ENCODE results near the gene CEP85L. TPM values are rescaled to one million over a fixed set of nuclear protein-coding genes. Genes with fewer than 3 reads are reported as not detected.
A peak's percentile ranks its signal among the peaks of the same experiment; 100 is the strongest.

The CEP85L gene
- total RNA-seq, 3 donors from 2014 or later (not counting 1 experiment from before 2014, with no cell fraction given) = 75.0 to 85.2 (median 82.0) TPM

GRCh38 chr6:118678866-118679265 is 27.5 kb upstream of the CEP85L start:
- intact Hi-C loops (cut with micrococcal nuclease) = no loop called here
- 100% methylated on average over 1 of the region's 1 CpG for WGBS (ENCODE audit: insufficient coverage)
- Mint-ChIP-seq H3K27me3 (ENCODE audit: low read depth in 2 of 2) (no peaks in the 10 kb centered on the region), H3K9me3 (no peaks in the 10 kb centered on the region), H3K4me1 (peaks cover 46% of the 10 kb centered on the region in 2 donors), H3K27ac (peak overlapping the region; percentile 59 to 76), H3K36me3 (no peaks in the 10 kb centered on the region), H3K4me3 (peak overlapping the region; percentile 61)
- ATAC-seq (no peak), DNase-seq (no peak)
- H3K27ac ChIP-seq (ENCODE audit: low read length) = no peak overlapping the region
- no peaks in the 10 kb centered on the region for H3K36me3 ChIP-seq (ENCODE audit: control insufficient read depth, insufficient read depth, low read length)
- H3K4me1 ChIP-seq (ENCODE audit: control insufficient read depth, insufficient read depth, low read length) = peaks cover 7% of the 10 kb centered on the region
- no peak for TF ChIP-seq CTCF (IDR thresholded peaks at IDR 0.05)
- H3K9me3 ChIP-seq (ENCODE audit: control insufficient read depth, insufficient read depth, low read length) = no peaks in the 10 kb centered on the region
- no peak overlapping the region for H3K4me3 ChIP-seq (ENCODE audit: low read length)
- no peaks in the 10 kb centered on the region for H3K27me3 ChIP-seq (ENCODE audit: control insufficient read depth, insufficient read depth, low read length)

GRCh38 chr6:118677193-118677592 is 25.8 kb upstream of the CEP85L start:
- Mint-ChIP-seq H3K4me1 (peaks cover 51 to 53% of the 10 kb centered on the region in 2 donors), H3K27me3 (ENCODE audit: low read depth in 2 of 2) (no peaks in the 10 kb centered on the region), H3K9me3 (no peaks in the 10 kb centered on the region), H3K4me3 (no peak overlapping the region), H3K36me3 (no peaks in the 10 kb centered on the region), H3K27ac (no peak overlapping the region)
- no peak overlapping the region for H3K4me3 ChIP-seq (ENCODE audit: low read length)
- intact Hi-C loops (cut with micrococcal nuclease) = no loop called here
- WGBS (ENCODE audit: insufficient coverage) = 90% methylated on average over 4 of the region's 4 CpGs
- TF ChIP-seq CTCF (IDR thresholded peaks at IDR 0.05) = no peak
- no peaks in the 10 kb centered on the region for H3K27me3 ChIP-seq (ENCODE audit: control insufficient read depth, insufficient read depth, low read length)
- no peak overlapping the region for H3K27ac ChIP-seq (ENCODE audit: low read length)
- H3K4me1 ChIP-seq (ENCODE audit: control insufficient read depth, insufficient read depth, low read length) = peaks cover 7% of the 10 kb centered on the region
- H3K9me3 ChIP-seq (ENCODE audit: control insufficient read depth, insufficient read depth, low read length) = no peaks in the 10 kb centered on the region
- ATAC-seq = no peak
- H3K36me3 ChIP-seq (ENCODE audit: control insufficient read depth, insufficient read depth, low read length) = no peaks in the 10 kb centered on the region
- no peak for DNase-seq

GRCh38 chr6:118675225-118675624 is 23.8 kb upstream of the CEP85L start:
- peaks cover 44 to 45% of the 10 kb centered on the region in 2 donors for H3K4me1 Mint-ChIP-seq
- no peaks in the 10 kb centered on the region for H3K27me3 Mint-ChIP-seq (ENCODE audit: low read depth in 2 of 2)
- no peaks in the 10 kb centered on the region for H3K36me3 Mint-ChIP-seq
- peaks cover 3% of the 10 kb centered on the region for H3K4me1 ChIP-seq (ENCODE audit: control insufficient read depth, insufficient read depth, low read length)
- H3K4me3 ChIP-seq (ENCODE audit: low read length) = no peak overlapping the region
- no peak for DNase-seq
- intact Hi-C loops (cut with micrococcal nuclease) = no loop called here
- no peak overlapping the region for H3K4me3 Mint-ChIP-seq
- no peaks in the 10 kb centered on the region for H3K9me3 Mint-ChIP-seq
- no peak overlapping the region for H3K27ac Mint-ChIP-seq
- H3K9me3 ChIP-seq (ENCODE audit: control insufficient read depth, insufficient read depth, low read length) = no peaks in the 10 kb centered on the region
- no peaks in the 10 kb centered on the region for H3K27me3 ChIP-seq (ENCODE audit: control insufficient read depth, insufficient read depth, low read length)
- no peak for ATAC-seq
- no peak overlapping the region for H3K27ac ChIP-seq (ENCODE audit: low read length)
- no CpG with 5 or more reads among the region's 1 CpG for WGBS (ENCODE audit: insufficient coverage)
- no peak for TF ChIP-seq CTCF (IDR thresholded peaks at IDR 0.05)
- H3K36me3 ChIP-seq (ENCODE audit: control insufficient read depth, insufficient read depth, low read length) = no peaks in the 10 kb centered on the region

GRCh38 chr6:118674772-118675171 is 23.4 kb upstream of the CEP85L start:
- Histone ChIP-seq H3K4me1 (ENCODE audit: control insufficient read depth, insufficient read depth, low read length) (peaks cover under 1% of the 10 kb centered on the region), H3K9me3 (ENCODE audit: control insufficient read depth, insufficient read depth, low read length) (no peaks in the 10 kb centered on the region), H3K27ac (ENCODE audit: low read length) (no peak overlapping the region), H3K36me3 (ENCODE audit: control insufficient read depth, insufficient read depth, low read length) (no peaks in the 10 kb centered on the region), H3K27me3 (ENCODE audit: control insufficient read depth, insufficient read depth, low read length) (no peaks in the 10 kb centered on the region), H3K4me3 (ENCODE audit: low read length) (no peak overlapping the region)
- TF ChIP-seq CTCF (IDR thresholded peaks at IDR 0.05) = no peak
- DNase-seq (no peak), ATAC-seq (no peak)
- no peak overlapping the region for H3K27ac Mint-ChIP-seq
- H3K27me3 Mint-ChIP-seq (ENCODE audit: low read depth in 2 of 2) = no peaks in the 10 kb centered on the region
- peaks cover 45 to 49% of the 10 kb centered on the region in 2 donors for H3K4me1 Mint-ChIP-seq
- H3K36me3 Mint-ChIP-seq = no peaks in the 10 kb centered on the region
- no CpG with 5 or more reads among the region's 1 CpG for WGBS (ENCODE audit: insufficient coverage)
- H3K9me3 Mint-ChIP-seq = no peaks in the 10 kb centered on the region
- H3K4me3 Mint-ChIP-seq = no peak overlapping the region
- intact Hi-C loops (cut with micrococcal nuclease) = no loop called here
